ENCODE data around the gene SPEG.

Gene SPEG

GRCh38 chr2:219446101-219446504 lies 11.5 kb downstream of the SPEG start:
- no peak for DNase-seq

DNA sequence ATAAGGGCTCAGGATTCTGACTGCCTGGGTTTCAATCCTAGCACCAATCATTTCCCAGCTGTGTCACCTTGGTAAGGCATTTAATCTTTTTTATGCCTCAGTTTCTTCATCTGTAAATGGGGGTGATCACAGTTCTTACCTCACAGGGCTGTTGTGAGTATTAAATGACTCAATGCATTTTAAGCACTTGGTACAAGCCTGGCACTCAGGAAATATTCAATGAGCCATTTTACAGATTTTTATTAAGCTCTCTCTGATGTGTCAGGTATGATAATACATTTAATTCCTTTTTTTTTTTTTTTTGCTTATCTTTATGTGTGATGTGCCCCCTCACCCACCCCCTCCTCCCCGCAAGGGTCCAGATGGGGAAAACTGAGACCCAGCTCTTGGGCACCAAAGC lies 12.0 kb downstream of the SPEG start:
- DNase-seq = no peak

GRCh38 chr2:219447242-219448098 lies 12.8 kb downstream of the SPEG start:
- DNase-seq = no peak

GRCh38 chr2:219448099-219448775 lies 13.6 kb downstream of the SPEG start:
- no peak for DNase-seq

DNA sequence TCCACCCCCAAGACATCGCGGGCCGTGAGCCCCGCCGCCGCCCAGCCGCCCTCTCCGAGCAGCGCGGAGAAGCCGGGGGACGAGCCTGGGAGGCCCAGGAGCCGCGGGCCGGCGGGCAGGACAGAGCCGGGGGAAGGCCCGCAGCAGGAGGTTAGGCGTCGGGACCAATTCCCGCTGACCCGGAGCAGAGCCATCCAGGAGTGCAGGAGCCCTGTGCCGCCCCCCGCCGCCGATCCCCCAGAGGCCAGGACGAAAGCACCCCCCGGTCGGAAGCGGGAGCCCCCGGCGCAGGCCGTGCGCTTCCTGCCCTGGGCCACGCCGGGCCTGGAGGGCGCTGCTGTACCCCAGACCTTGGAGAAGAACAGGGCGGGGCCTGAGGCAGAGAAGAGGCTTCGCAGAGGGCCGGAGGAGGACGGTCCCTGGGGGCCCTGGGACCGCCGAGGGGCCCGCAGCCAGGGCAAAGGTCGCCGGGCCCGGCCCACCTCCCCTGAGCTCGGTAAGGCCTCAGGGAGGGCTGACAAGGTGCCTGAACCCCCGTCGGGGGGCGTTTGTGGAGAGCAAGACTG lies 14.2 kb downstream of the SPEG start:
- DNase-seq = no peak

- no peak for DNase-seq
Observed at GRCh38 chr2:219449609-219450008, 15.0 kb downstream of the SPEG start.

DNA sequence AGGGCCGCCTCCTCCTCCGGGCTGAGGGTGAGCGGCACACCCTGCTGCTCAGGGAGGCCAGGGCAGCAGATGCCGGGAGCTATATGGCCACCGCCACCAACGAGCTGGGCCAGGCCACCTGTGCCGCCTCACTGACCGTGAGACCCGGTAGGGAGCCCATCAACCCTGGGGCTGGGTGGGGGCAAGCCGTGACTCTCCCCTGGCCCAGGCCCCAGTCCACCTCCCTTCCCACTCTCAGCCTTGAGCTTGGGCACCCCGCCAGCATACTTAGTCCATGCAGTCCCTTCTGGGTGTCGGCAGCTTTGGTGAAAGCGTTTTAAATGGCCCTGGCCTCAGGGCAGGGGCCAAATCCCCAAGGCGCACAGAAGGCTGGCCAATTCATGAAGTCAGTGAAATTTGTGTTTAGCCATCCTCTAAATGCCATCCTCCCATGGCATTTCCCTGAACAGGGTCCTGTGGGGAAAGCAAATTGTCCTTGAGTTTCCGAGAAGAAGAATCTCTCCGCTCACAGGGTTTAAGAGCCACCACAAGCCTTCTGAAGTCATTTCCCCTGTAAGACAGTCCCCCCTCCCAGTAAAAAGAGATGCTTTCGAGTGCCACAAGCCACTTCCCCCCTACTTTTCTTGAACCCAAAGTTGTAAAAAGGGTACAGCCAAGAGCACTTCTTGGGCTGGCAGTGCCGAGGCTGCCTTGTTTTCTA lies 17.2 kb downstream of the SPEG start:
- no peak for DNase-seq

DNA sequence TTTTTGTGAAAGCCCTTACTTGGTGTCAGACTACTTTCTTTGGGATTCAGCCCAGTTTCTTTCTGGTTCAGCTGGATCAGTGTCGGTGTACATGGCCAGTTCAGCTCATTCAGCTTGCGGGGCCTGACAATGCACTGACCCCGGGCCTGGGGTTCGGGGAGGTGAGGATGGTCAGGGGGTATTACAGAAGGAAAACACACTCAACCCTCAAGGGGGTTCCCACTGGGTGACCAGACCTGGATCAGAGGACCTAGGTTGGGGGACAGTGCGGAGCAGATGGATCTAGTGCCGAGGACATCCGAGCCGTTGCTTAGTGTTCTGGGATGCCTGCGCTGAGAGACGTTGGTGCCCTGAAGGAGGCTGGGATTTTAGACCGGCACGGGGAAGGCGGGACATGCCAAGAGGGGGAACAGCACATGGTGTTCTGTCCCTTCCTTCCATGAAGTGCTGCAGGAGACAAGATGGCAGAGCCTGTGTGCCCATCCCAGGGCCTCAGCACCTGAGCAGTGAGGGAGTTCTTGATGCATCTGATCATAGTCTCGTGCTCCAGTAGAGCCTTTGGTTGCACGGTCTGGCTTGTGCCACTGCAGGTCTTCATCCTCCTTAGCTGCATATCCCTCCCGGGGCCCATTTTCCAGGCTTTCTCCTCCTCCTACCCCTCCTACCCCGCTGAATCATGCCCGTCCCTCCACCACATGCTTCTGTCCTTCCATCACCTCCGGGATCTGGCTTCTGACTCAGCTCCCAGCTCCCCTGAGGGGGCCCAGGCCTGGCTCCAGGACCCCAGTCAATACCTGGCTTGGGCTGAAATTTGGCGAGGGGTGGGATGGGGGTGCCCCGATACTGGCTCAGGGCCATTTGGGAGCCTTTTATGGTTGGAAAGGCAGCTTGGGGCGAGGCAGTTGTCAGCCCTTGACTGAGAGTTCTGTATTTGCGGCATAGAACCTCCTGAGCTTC lies 18.0 kb downstream of the SPEG start:
- no peak for DNase-seq

- DNase-seq = no peak
Observed at GRCh38 chr2:219453671-219454590, 19.3 kb downstream of the SPEG start.

DNA sequence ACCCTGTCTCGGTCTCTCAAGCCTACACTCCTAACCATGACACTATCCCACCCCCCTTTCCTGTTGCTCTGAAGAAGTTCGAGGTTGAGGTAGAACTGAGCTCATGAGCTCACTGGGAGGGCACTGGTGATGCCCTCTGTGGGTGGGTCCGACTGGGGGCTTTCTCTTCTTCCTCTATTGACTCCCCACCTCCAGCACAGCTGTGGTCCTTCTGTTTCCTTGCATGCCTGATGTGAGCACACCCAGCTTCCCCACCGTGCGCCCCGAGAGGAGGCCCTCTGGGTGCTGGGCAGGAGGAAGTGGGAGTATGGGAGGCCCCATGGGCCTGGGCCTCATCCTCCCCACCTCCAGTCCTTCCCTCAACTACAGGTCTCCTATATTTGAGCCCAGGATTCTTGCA lies 20.9 kb downstream of the SPEG start:
- DNase-seq = no peak

DNA sequence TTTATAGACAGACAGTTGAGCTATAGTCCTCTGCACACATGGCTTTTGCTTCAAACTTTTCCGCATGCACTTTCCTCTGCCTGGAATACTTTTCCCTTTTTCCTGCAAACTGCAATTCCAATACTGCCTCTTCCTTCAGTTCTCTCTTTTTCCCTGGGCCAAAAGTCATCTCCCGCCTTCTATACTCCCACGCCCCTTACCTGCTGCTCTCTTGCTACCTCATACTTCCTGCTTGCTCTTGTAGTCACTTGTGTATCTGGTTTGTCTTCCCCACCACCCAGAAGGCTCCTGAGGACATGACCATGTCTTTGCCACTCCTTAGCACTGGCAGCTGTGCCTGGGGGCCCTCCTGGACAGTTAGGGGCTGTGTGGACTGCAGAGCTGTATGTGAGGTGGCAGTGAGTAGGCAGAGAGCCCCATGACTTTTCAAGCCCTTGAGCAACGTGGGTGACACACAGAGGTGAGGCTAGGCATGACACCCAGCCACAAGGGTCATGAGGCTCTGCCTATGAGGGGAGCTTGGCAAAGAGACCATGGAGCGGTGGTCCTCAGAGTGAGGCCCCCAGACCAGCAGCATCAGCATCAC lies 23.2 kb downstream of the SPEG start:
- no peak for DNase-seq

DNA sequence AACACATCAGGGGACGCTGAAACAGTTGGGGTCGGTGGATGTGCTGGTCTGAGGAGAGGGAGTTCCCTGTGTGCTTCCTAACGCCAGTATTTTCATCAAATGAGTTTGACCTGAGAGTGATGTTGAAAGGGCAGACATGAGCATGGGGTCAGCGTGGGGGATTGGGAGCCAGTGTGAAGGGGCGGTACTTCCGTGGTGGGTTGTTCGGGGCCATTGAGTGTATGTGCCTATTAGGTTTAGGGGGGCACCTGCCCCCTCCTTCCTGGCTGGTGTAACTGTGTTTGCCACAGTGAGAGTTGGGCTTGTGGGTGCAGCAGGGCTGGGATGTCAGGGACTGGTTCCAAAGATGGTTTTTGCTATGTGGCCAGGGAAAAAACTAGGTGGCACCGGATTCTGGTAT lies 24.4 kb downstream of the SPEG start:
- DNase-seq = no peak

GRCh38 chr2:219459460-219460311 lies 25.0 kb downstream of the SPEG start:
- DNase-seq = peak in 1 of 2 experiments; percentile 46

GRCh38 chr2:219460424-219460926 lies 25.8 kb downstream of the SPEG start:
- DNase-seq = no peak

- DNase-seq = no peak
Observed at GRCh38 chr2:219461047-219461514, 26.4 kb downstream of the SPEG start.

DNA sequence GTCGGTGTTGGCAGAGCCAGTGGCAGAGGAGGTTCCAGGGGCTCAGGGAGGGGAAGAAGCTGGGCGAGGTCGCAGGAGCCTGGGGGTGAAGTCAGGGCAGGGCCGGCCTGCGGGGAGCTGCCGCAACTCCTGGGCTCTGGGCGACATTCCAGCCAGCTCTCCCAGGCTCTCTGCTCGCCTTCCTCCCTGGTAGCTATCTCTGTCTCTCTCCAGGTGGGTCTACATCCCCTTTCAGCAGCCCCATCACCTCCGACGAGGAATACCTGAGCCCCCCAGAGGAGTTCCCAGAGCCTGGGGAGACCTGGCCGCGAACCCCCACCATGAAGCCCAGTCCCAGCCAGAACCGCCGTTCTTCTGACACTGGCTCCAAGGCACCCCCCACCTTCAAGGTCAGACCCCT lies 27.0 kb downstream of the SPEG start:
- no peak for DNase-seq

DNA sequence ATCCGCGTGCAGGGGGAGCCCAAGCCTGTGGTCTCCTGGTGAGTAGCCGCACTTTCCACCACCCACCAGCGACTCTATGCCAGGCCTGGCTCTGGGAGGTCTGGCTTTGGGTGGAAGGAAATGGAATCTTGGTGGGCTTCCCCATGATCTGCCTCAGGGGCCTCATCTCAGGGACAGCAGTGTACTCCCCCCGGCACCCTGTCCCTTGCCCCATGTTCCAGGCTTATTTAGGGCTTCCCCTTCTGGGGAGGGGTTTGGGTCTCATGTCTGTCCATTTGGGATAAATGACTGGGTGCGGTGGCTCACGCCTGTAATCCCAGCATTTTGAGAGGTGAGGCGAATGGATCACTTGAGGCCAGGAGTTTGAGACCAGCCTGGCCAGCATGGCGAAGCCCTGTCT lies 27.7 kb downstream of the SPEG start:
- no peak for DNase-seq

GRCh38 chr2:219464286-219465032 lies 29.8 kb downstream of the SPEG start:
- DNase-seq = no peak
